ENCODE results near the gene IRS2. TPM values are rescaled to one million over a fixed set of nuclear protein-coding genes. Genes with fewer than 3 reads are reported as not detected.

IRS2 gene
- total RNA-seq, 1 experiment from 2014 or later, result not detected

DNA sequence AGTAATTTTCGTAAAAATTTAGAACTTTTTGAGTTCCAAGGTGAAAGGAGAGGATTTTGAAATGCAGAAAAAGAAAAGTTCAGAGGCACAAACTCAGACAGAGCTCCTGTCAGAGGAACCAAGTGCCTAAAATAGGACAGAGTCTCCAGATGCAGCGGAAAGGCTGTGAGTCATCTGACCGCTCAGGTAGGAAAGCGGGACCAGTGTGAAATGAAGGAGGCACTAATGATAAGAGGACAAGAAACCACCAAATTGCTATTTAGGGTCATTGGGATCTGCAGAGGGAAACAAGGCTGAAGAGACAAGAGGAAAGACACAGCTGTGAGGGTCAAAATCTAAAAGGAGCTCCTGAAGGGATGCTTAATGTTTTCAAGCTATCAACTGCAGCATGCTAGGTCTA, 34.9 kb downstream of the IRS2 start:
- Histone ChIP-seq H3K9me2 (replicated peaks; ENCODE audit: insufficient read depth, low read length) (no peaks in the 10 kb centered on the region), H2AFZ (ENCODE audit: low read length) (no peak overlapping the region), H3K4me2 (ENCODE audit: low read depth, low read length, poor library complexity, severe bottlenecking) (no peak overlapping the region), H3K4me3 (ENCODE audit: low read length) (no peak overlapping the region), H3K27ac (ENCODE audit: low read length) (no peak overlapping the region), H3K79me2 (ENCODE audit: low read length) (no peaks in the 10 kb centered on the region), H3K27me3 (ENCODE audit: low read length) (no peaks in the 10 kb centered on the region), H3K9ac (ENCODE audit: low read length) (no peak overlapping the region), H4K20me1 (ENCODE audit: insufficient read depth, low read depth, low read length) (no peaks in the 10 kb centered on the region), H3K9me3 (ENCODE audit: low read length) (no peaks in the 10 kb centered on the region), H3K36me3 (ENCODE audit: insufficient read depth, low read length) (no peaks in the 10 kb centered on the region), H3K4me1 (ENCODE audit: low read length) (no peaks in the 10 kb centered on the region)
- DNase-seq, result no peak

DNA sequence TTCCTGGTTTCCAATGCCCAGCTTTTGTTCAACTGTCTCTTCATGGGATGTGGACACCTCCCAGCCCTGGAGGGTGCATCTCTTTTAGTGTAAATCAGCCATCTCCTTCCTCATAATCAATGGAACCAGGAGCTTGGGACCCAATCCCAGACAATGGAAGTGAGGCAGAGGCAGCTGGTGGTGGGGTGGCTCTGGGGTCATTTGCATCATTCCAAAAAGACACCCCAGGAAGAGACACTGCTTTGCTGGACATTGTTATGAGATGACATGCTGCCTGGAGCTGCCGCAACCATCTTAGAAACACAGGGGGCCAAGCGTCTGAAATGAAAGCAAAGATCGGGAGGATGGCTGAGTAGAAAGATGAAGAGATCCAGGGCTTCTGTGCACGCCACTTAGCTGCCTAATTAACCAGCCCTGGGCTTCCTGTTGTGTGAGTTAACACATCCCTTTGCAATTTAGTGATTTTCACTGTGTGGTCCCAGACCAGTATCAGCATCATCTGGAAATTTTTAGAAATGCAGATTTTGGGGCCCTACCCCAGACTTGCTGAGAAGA, 36.1 kb downstream of the IRS2 start:
- H3K4me3 ChIP-seq (ENCODE audit: low read length), result no peak overlapping the region
- H3K36me3 ChIP-seq (ENCODE audit: insufficient read depth, low read length), result no peaks in the 10 kb centered on the region
- no peak for DNase-seq
- no peak overlapping the region for H2AFZ ChIP-seq (ENCODE audit: low read length)
- H4K20me1 ChIP-seq (ENCODE audit: insufficient read depth, low read depth, low read length), result no peaks in the 10 kb centered on the region
- no peak overlapping the region for H3K9ac ChIP-seq (ENCODE audit: low read length)
- H3K27ac ChIP-seq (ENCODE audit: low read length), result no peak overlapping the region
- no peaks in the 10 kb centered on the region for H3K27me3 ChIP-seq (ENCODE audit: low read length)
- no peak overlapping the region for H3K4me2 ChIP-seq (ENCODE audit: low read depth, low read length, poor library complexity, severe bottlenecking)
- no peaks in the 10 kb centered on the region for H3K9me2 ChIP-seq (replicated peaks; ENCODE audit: insufficient read depth, low read length)
- no peaks in the 10 kb centered on the region for H3K9me3 ChIP-seq (ENCODE audit: low read length)
- no peaks in the 10 kb centered on the region for H3K4me1 ChIP-seq (ENCODE audit: low read length)
- H3K79me2 ChIP-seq (ENCODE audit: low read length), result no peaks in the 10 kb centered on the region

DNA sequence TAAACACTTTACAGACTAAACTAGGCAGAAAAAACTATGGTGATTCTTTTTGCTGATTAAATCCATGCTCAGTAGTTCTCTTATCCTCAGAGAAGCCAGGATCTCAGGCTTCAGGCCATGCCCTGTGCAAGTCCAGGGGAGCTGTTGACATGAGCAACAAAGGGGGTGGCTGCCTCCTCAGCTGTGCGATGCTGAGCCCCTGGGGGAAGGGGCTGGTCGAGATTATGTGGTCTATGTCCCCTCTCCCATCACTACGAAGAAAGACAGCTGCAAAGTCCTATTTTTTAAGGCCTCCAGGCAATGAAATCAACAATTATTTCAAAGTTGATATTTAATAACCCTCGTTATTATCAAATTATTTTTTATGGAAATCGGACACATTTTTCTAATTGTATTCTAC, 37.0 kb downstream of the IRS2 start:
- no peak overlapping the region for H3K4me2 ChIP-seq (ENCODE audit: low read depth, low read length, poor library complexity, severe bottlenecking)
- no peaks in the 10 kb centered on the region for H3K9me3 ChIP-seq (ENCODE audit: low read length)
- H3K9me2 ChIP-seq (replicated peaks; ENCODE audit: insufficient read depth, low read length), result no peaks in the 10 kb centered on the region
- H3K9ac ChIP-seq (ENCODE audit: low read length), result no peak overlapping the region
- no peaks in the 10 kb centered on the region for H3K79me2 ChIP-seq (ENCODE audit: low read length)
- no peak overlapping the region for H3K27ac ChIP-seq (ENCODE audit: low read length)
- no peak for DNase-seq
- no peak overlapping the region for H3K4me3 ChIP-seq (ENCODE audit: low read length)
- no peaks in the 10 kb centered on the region for H3K27me3 ChIP-seq (ENCODE audit: low read length)
- H3K36me3 ChIP-seq (ENCODE audit: insufficient read depth, low read length), result no peaks in the 10 kb centered on the region
- H3K4me1 ChIP-seq (ENCODE audit: low read length), result no peaks in the 10 kb centered on the region
- H4K20me1 ChIP-seq (ENCODE audit: insufficient read depth, low read depth, low read length), result no peaks in the 10 kb centered on the region
- H2AFZ ChIP-seq (ENCODE audit: low read length), result no peak overlapping the region

DNA sequence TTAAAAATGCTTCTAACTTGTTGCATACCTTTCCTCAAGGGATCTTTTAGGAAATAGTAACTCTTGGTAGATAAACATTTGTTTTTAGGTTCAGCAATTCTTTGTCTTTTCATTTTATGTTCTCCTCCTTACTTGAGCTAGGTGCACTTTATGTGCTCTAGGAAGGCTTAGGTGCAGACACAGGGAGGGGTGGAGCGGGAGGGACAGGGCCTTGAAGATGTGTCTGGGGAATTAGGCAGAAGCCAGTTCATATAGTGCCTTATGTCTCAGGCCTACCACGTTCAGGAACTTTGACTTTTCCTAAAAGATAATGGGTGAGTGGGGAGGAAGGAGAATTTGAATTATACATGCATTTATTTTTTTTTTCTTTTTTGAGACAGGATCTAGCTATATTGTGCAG, 37.7 kb downstream of the IRS2 start:
- Histone ChIP-seq H3K9me2 (replicated peaks; ENCODE audit: insufficient read depth, low read length) (no peaks in the 10 kb centered on the region), H3K36me3 (ENCODE audit: insufficient read depth, low read length) (no peaks in the 10 kb centered on the region), H4K20me1 (ENCODE audit: insufficient read depth, low read depth, low read length) (no peaks in the 10 kb centered on the region), H3K27me3 (ENCODE audit: low read length) (no peaks in the 10 kb centered on the region), H3K4me3 (ENCODE audit: low read length) (no peak overlapping the region), H3K9ac (ENCODE audit: low read length) (no peak overlapping the region), H2AFZ (ENCODE audit: low read length) (no peak overlapping the region), H3K9me3 (ENCODE audit: low read length) (no peaks in the 10 kb centered on the region), H3K4me1 (ENCODE audit: low read length) (no peaks in the 10 kb centered on the region), H3K79me2 (ENCODE audit: low read length) (no peaks in the 10 kb centered on the region), H3K4me2 (ENCODE audit: low read depth, low read length, poor library complexity, severe bottlenecking) (no peak overlapping the region), H3K27ac (ENCODE audit: low read length) (no peak overlapping the region)
- DNase-seq, result no peak

DNA sequence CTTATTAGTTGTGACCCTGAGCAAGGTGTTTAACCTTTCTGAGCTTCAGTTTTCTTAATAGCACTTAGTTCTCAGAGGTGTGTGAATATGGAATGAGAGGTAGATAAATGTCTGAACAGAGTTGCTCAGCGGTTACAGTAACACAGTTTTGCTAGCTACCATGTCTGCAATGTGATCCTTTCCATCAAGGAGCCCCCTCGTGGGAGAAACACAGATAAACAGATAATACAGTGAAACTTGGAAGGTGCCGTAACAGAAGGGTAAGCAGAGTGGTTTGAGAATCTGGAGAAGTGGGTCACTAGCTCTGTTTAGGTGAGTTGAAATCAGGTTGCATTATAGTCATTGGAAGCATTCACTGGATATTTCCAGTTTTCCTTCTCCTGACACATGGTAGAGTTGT, 38.9 kb downstream of the IRS2 start:
- H3K9me2 ChIP-seq (replicated peaks; ENCODE audit: insufficient read depth, low read length), result no peaks in the 10 kb centered on the region
- no peak for DNase-seq
- H3K27ac ChIP-seq (ENCODE audit: low read length), result no peak overlapping the region
- H3K79me2 ChIP-seq (ENCODE audit: low read length), result no peaks in the 10 kb centered on the region
- no peaks in the 10 kb centered on the region for H3K9me3 ChIP-seq (ENCODE audit: low read length)
- no peak overlapping the region for H3K4me2 ChIP-seq (ENCODE audit: low read depth, low read length, poor library complexity, severe bottlenecking)
- no peak overlapping the region for H3K4me3 ChIP-seq (ENCODE audit: low read length)
- no peaks in the 10 kb centered on the region for H4K20me1 ChIP-seq (ENCODE audit: insufficient read depth, low read depth, low read length)
- H3K27me3 ChIP-seq (ENCODE audit: low read length), result no peaks in the 10 kb centered on the region
- no peak overlapping the region for H3K9ac ChIP-seq (ENCODE audit: low read length)
- H2AFZ ChIP-seq (ENCODE audit: low read length), result no peak overlapping the region
- H3K4me1 ChIP-seq (ENCODE audit: low read length), result no peaks in the 10 kb centered on the region
- H3K36me3 ChIP-seq (ENCODE audit: insufficient read depth, low read length), result no peaks in the 10 kb centered on the region

DNA sequence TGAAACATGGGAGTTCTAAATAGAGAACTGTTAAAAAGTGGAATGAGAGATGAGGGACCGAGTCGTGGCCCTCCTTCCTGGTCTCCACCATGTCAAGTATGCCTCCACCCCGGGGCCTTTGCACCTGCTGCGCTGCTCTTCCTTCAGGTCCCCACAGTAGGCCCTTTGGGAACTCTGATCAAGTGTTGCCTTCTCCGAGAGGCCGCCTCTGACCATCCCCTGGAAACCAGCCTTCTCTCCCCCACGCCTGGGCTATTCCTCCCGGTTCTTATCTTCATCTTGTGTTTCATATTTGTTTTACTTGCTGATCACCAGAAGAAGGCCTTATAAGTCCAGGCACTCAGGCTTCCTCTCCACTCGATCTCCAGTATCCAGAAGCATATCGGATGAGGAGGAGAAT, 40.0 kb downstream of the IRS2 start:
- Histone ChIP-seq H3K9ac (ENCODE audit: low read length) (no peak overlapping the region), H3K4me1 (ENCODE audit: low read length) (no peaks in the 10 kb centered on the region), H4K20me1 (ENCODE audit: insufficient read depth, low read depth, low read length) (no peaks in the 10 kb centered on the region), H3K4me3 (ENCODE audit: low read length) (no peak overlapping the region), H3K4me2 (ENCODE audit: low read depth, low read length, poor library complexity, severe bottlenecking) (no peak overlapping the region), H2AFZ (ENCODE audit: low read length) (no peak overlapping the region), H3K27me3 (ENCODE audit: low read length) (no peaks in the 10 kb centered on the region), H3K9me2 (replicated peaks; ENCODE audit: insufficient read depth, low read length) (no peaks in the 10 kb centered on the region), H3K27ac (ENCODE audit: low read length) (no peak overlapping the region), H3K79me2 (ENCODE audit: low read length) (no peaks in the 10 kb centered on the region), H3K9me3 (ENCODE audit: low read length) (no peaks in the 10 kb centered on the region), H3K36me3 (ENCODE audit: insufficient read depth, low read length) (no peaks in the 10 kb centered on the region)
- DNase-seq, result no peak

DNA sequence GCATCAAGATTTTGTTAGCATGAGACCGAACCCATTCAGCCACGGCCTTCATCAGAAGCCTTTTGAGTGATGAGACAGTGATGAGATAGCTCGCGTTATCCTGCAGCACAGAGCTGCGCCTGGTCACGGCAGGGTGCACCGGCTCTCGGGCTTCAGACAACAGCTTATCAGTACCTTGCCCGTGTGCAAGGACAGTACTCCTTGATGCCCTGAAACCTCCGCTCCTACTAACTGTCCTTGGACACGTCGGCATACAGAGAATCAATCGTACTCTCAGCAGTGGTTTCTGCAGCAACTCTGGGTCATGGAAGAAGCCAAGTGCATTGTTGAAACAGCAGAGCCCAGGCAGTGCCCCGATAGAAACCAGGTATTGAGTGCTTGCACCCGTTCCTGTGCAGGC, 40.7 kb downstream of the IRS2 start:
- H3K27ac ChIP-seq (ENCODE audit: low read length), result no peak overlapping the region

DNA sequence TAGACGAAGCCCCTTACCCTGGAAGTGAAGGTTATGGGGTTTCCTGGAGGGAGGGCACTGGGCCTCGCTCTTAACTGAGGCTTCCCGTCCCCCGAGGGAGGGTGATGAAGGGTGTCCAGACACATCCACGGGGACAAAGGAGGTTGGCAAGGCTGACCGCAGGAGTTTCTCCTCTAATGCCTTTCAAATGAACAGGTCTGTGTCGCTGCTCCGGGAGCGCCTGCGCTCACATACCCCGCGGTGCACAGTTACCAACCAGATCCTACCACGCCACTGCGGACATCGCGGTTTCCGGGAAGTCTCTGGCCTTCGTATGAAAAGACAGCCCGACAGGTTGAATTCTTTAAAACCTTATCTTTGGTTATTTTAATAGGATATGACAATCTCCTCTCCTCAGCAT, 41.3 kb downstream of the IRS2 start:
- Histone ChIP-seq H3K9ac (ENCODE audit: low read length) (no peak overlapping the region), H4K20me1 (ENCODE audit: insufficient read depth, low read depth, low read length) (no peaks in the 10 kb centered on the region), H3K79me2 (ENCODE audit: low read length) (no peaks in the 10 kb centered on the region), H3K27me3 (ENCODE audit: low read length) (no peaks in the 10 kb centered on the region), H3K9me2 (replicated peaks; ENCODE audit: insufficient read depth, low read length) (no peaks in the 10 kb centered on the region), H3K4me2 (ENCODE audit: low read depth, low read length, poor library complexity, severe bottlenecking) (no peak overlapping the region), H3K36me3 (ENCODE audit: insufficient read depth, low read length) (no peaks in the 10 kb centered on the region), H2AFZ (ENCODE audit: low read length) (no peak overlapping the region), H3K4me3 (ENCODE audit: low read length) (no peak overlapping the region), H3K9me3 (ENCODE audit: low read length) (no peaks in the 10 kb centered on the region), H3K27ac (ENCODE audit: low read length) (no peak overlapping the region), H3K4me1 (ENCODE audit: low read length) (no peaks in the 10 kb centered on the region)
- DNase-seq, result no peak

More for the DNA sequence above, 40.7 kb downstream of the IRS2 start:
- Histone ChIP-seq H3K4me1 (ENCODE audit: low read length) (no peaks in the 10 kb centered on the region), H3K4me2 (ENCODE audit: low read depth, low read length, poor library complexity, severe bottlenecking) (no peak overlapping the region), H3K36me3 (ENCODE audit: insufficient read depth, low read length) (no peaks in the 10 kb centered on the region), H3K27me3 (ENCODE audit: low read length) (no peaks in the 10 kb centered on the region), H3K9me3 (ENCODE audit: low read length) (no peaks in the 10 kb centered on the region), H3K9me2 (replicated peaks; ENCODE audit: insufficient read depth, low read length) (no peaks in the 10 kb centered on the region), H2AFZ (ENCODE audit: low read length) (no peak overlapping the region), H3K4me3 (ENCODE audit: low read length) (no peak overlapping the region), H3K9ac (ENCODE audit: low read length) (no peak overlapping the region), H3K79me2 (ENCODE audit: low read length) (no peaks in the 10 kb centered on the region), H4K20me1 (ENCODE audit: insufficient read depth, low read depth, low read length) (no peaks in the 10 kb centered on the region)
- DNase-seq, result no peak

DNA sequence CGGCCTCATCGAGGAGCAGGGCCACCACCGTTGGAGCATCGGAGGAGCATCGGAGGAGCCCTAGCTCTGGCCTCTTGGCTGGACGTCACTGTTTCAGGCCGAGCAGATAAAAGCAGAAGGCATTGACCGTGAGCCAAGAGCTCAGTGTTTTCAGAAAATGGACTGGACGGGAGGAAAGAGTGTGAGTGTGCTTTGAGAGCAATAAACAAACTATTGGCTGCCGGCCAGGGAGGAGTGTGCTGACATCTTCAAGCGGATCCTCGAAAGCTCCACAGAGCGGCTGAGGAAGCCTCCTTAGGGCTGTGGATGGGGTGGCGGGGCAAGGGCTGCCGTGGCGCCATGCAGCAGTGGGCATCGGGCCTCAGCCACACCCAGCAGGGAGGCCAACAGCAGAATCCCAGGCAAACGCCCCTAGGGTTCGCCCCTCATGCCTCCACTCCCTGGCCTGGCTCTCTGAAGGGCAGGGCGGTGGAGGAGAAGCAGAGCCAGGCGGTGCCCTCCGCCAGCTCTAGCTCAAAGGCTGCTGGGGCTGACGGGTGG, 41.8 kb downstream of the IRS2 start:
- no peak overlapping the region for H2AFZ ChIP-seq (ENCODE audit: low read length)
- no peaks in the 10 kb centered on the region for H4K20me1 ChIP-seq (ENCODE audit: insufficient read depth, low read depth, low read length)
- no peaks in the 10 kb centered on the region for H3K9me3 ChIP-seq (ENCODE audit: low read length)
- H3K36me3 ChIP-seq (ENCODE audit: insufficient read depth, low read length), result no peaks in the 10 kb centered on the region
- H3K79me2 ChIP-seq (ENCODE audit: low read length), result no peaks in the 10 kb centered on the region
- H3K9ac ChIP-seq (ENCODE audit: low read length), result no peak overlapping the region
- H3K4me1 ChIP-seq (ENCODE audit: low read length), result no peaks in the 10 kb centered on the region
- no peaks in the 10 kb centered on the region for H3K9me2 ChIP-seq (replicated peaks; ENCODE audit: insufficient read depth, low read length)
- H3K4me3 ChIP-seq (ENCODE audit: low read length), result no peak overlapping the region
- no peak for DNase-seq
- H3K27me3 ChIP-seq (ENCODE audit: low read length), result no peaks in the 10 kb centered on the region
- no peak overlapping the region for H3K4me2 ChIP-seq (ENCODE audit: low read depth, low read length, poor library complexity, severe bottlenecking)
- no peak overlapping the region for H3K27ac ChIP-seq (ENCODE audit: low read length)

Measured in Karpas-422 (cell line).